H1 (cell line): Measurements from ENCODE around the gene BSDC1. TPM values are rescaled to one million over a fixed set of nuclear protein-coding genes. Genes with fewer than 3 reads are reported as not detected.

Source experiments
- CTCF ChIA-PET: fragments of 300-600 bp; sonication (Branson Sonifier 250); formaldehyde crosslinking; loops from one replicate; lab custom pipeline; 2021; ENCODE audit not compliant: partially characterized antibody; lab: Charles Lee
- POLR2A ChIA-PET: fragments of 300-600 bp; sonication (Branson Sonifier 250); formaldehyde crosslinking; loops from one replicate; lab custom pipeline; 2021; ENCODE audit warnings: inconsistent platforms; ENCODE audit not compliant: partially characterized antibody; lab: Charles Lee
- DNase-seq, 2 experiments: peaks; one replicate each; pipeline versions ENCODE4 v3.0.0 to v3.0.0-alpha.2; 2010 to 2022; ENCODE audit warnings: low spot score in 2 of 2, low read depth in 1 of 2, mixed read lengths in 1 of 2
- FAIRE-seq: peaks from 2 replicates; lab custom pipeline; 2011; peaks lifted over from hg19 to GRCh38; lab: Jason Lieb, UNC
- H2AFZ ChIP-seq: 2 replicates; pipeline ENCODE4 v1.8.1; 2012; ENCODE audit warnings: low read length, inconsistent platforms
- H2AK5ac ChIP-seq: 2 replicates; pipeline ENCODE4 v1.6.1; 2013; ENCODE audit warnings: low read depth, low read length
- H2BK120ac ChIP-seq: replicated peaks from 2 replicates; pipeline ENCODE3; 2013; ENCODE audit warnings: low read depth, low read length, inconsistent platforms
- H2BK12ac ChIP-seq: 2 replicates; pipeline ENCODE4 v1.6.1; 2013; ENCODE audit warnings: low read depth, low read length
- H2BK15ac ChIP-seq: 2 replicates; pipeline ENCODE4 v1.6.1; 2013; ENCODE audit warnings: low read length
- H2BK20ac ChIP-seq: 2 replicates; pipeline ENCODE4 v1.6.1; 2013; ENCODE audit warnings: low read length
- H2BK5ac ChIP-seq: 2 replicates; pipeline ENCODE4 v1.6.1; 2013; ENCODE audit warnings: low read depth, low read length
- H3K14ac ChIP-seq: 2 replicates; pipeline ENCODE4 v1.6.1; 2013; ENCODE audit warnings: inconsistent platforms; ENCODE audit not compliant: insufficient read length
- H3K18ac ChIP-seq: 2 replicates; pipeline ENCODE4 v1.6.1; 2013; ENCODE audit warnings: low read length; ENCODE audit errors: extremely low read depth
- H3K23ac ChIP-seq: 2 replicates; pipeline ENCODE4 v1.6.1; 2013; ENCODE audit warnings: inconsistent platforms; ENCODE audit not compliant: insufficient read length
- H3K23me2 ChIP-seq: 2 replicates; pipeline ENCODE4 v1.6.1; 2013; ENCODE audit warnings: low read depth, low read length
- H3K27ac ChIP-seq: 2 replicates; pipeline ENCODE4 v1.6.1; 2011; ENCODE audit warnings: low read depth, low read length, inconsistent platforms
- H3K27me3 ChIP-seq, 4 experiments: replicated peaks in 1 of 4; 1 replicate in 1 of 4; 2 replicates in 3 of 4; pipeline versions ENCODE4 v1.6.1 to v1.8.1; 2011 to 2013; ENCODE audit warnings: low read length in 3 of 4, mild to moderate bottlenecking in 3 of 4, inconsistent platforms in 2 of 4, mixed read lengths in 2 of 4, moderate library complexity in 1 of 4; ENCODE audit not compliant: control insufficient read depth in 3 of 4, insufficient read depth in 3 of 4; ENCODE audit errors: extremely low read depth in 1 of 4
- H3K36me3 ChIP-seq, 4 experiments: 2 replicates each; pipeline versions ENCODE4 v1.6.1 to v1.8.1; 2011 to 2013; ENCODE audit warnings: mild to moderate bottlenecking in 4 of 4, low read length in 3 of 4, moderate library complexity in 2 of 4, control low read depth in 1 of 4, inconsistent platforms in 1 of 4; ENCODE audit not compliant: insufficient read depth in 4 of 4, control insufficient read depth in 2 of 4
- H3K4ac ChIP-seq: replicated peaks from 2 replicates; pipeline ENCODE3; 2013; ENCODE audit warnings: low read length, low read depth, mixed read lengths, inconsistent platforms; ENCODE audit not compliant: insufficient read length
- H3K4me1 ChIP-seq, 4 experiments: replicated peaks in 1 of 4; 1 replicate in 1 of 4; 2 replicates in 3 of 4; pipeline versions ENCODE4 v1.6.1 to v1.8.1; 2011 to 2013; ENCODE audit warnings: low read length in 3 of 4, inconsistent platforms in 2 of 4, mixed read lengths in 1 of 4; ENCODE audit not compliant: insufficient read depth in 4 of 4, control insufficient read depth in 3 of 4
- H3K4me2 ChIP-seq, 2 experiments: 2 replicates each; pipeline versions ENCODE4 v1.6.1 to v1.8.1; 2011 to 2013; ENCODE audit warnings: low read depth in 2 of 2, low read length in 2 of 2, control low read depth in 1 of 2, inconsistent platforms in 1 of 2, mild to moderate bottlenecking in 1 of 2; ENCODE audit not compliant: insufficient read depth in 1 of 2
- H3K4me3 ChIP-seq, 4 experiments: fragments of 200-600, 300-600 bp in 1 of 4; sonication (generic), shearing (Covaris generic), sonication (Bioruptor Twin) in 1 of 4; 2 replicates each; pipeline versions ENCODE4 v1.5.1 to v1.8.1; 2011 to 2016; ENCODE audit warnings: low read length in 4 of 4, low read depth in 3 of 4, control low read depth in 2 of 4, inconsistent platforms in 2 of 4, mild to moderate bottlenecking in 2 of 4, mixed read lengths in 1 of 4, moderate library complexity in 1 of 4; ENCODE audit not compliant: insufficient read depth in 2 of 4; ENCODE audit errors: extremely low read depth in 1 of 4
- H3K56ac ChIP-seq: replicated peaks from 2 replicates; pipeline ENCODE3; 2013; ENCODE audit warnings: low read depth, mild to moderate bottlenecking, mixed read lengths, low read length, inconsistent platforms; ENCODE audit not compliant: insufficient read length
- H3K79me1 ChIP-seq: 2 replicates; pipeline ENCODE4 v1.6.1; 2013; ENCODE audit warnings: low read depth, low read length, control low read depth
- H3K79me2 ChIP-seq, 2 experiments: 2 replicates each; pipeline versions ENCODE4 v1.6.1 to v1.8.1; 2012 to 2013; ENCODE audit warnings: low read length in 2 of 2, mild to moderate bottlenecking in 2 of 2, inconsistent platforms in 1 of 2; ENCODE audit not compliant: insufficient read depth in 2 of 2, control insufficient read depth in 1 of 2
- H3K9ac ChIP-seq, 4 experiments: replicated peaks in 1 of 4; 1 replicate in 1 of 4; 2 replicates in 3 of 4; pipeline versions ENCODE4 v1.6.1 to v1.8.1; 2011 to 2013; ENCODE audit warnings: low read depth in 3 of 4, low read length in 3 of 4, control low read depth in 2 of 4, mild to moderate bottlenecking in 2 of 4, moderate library complexity in 2 of 4, inconsistent platforms in 1 of 4; ENCODE audit errors: extremely low read depth in 1 of 4
- H3K9me3 ChIP-seq, 2 experiments: 2 replicates each; pipeline versions ENCODE4 v1.6.1 to v1.8.1; 2012 to 2013; ENCODE audit warnings: mild to moderate bottlenecking in 2 of 2, moderate library complexity in 2 of 2, control low read depth in 1 of 2, inconsistent platforms in 1 of 2, low read depth in 1 of 2, low read length in 1 of 2, mixed read lengths in 1 of 2; ENCODE audit not compliant: insufficient read depth in 2 of 2
- H4K20me1 ChIP-seq, 2 experiments: replicated peaks in 1 of 2; 2 replicates each; pipeline versions ENCODE3 to v1.8.1; 2011 to 2013; ENCODE audit warnings: inconsistent platforms in 2 of 2, low read length in 2 of 2, mild to moderate bottlenecking in 1 of 2; ENCODE audit not compliant: insufficient read depth in 2 of 2, control insufficient read depth in 1 of 2
- H4K5ac ChIP-seq: 2 replicates; pipeline ENCODE4 v1.6.1; 2013; ENCODE audit warnings: low read length, low read depth, mixed read lengths, inconsistent platforms; ENCODE audit not compliant: insufficient read length
- H4K8ac ChIP-seq: 2 replicates; pipeline ENCODE4 v1.8.0; 2013; ENCODE audit warnings: mild to moderate bottlenecking, moderate library complexity, low read length, inconsistent platforms; ENCODE audit not compliant: insufficient read depth; ENCODE audit errors: extremely low read depth
- H4K91ac ChIP-seq: replicated peaks from 2 replicates; pipeline ENCODE3; 2013; ENCODE audit warnings: low read length, mixed read lengths, inconsistent platforms; ENCODE audit not compliant: insufficient read length
- CBX5 ChIP-seq: fragments of 300-800, 300-1000 bp; sonication (generic); IDR thresholded peaks from 2 replicates; pipeline ENCODE4 v1.7.1; 2016; ENCODE audit warnings: antibody characterized with exemption, low read length, low read depth
- NRF1 ChIP-seq: IDR thresholded peaks from 2 replicates; pipeline ENCODE4 v1.6.1; 2011; ENCODE audit warnings: mild to moderate bottlenecking, low read depth, low read length, improper control_type of control experiment
- PHF8 ChIP-seq: fragments of 200-600 bp; sonication (generic); conservative IDR thresholded peaks from 2 replicates; pipeline ENCODE4 v1.7.1; 2012; ENCODE audit warnings: low read depth, mild to moderate bottlenecking, inconsistent platforms, low read length, moderate library complexity
- POLR2A ChIP-seq, 2 experiments: IDR thresholded peaks; 1 replicate in 1 of 2; 2 replicates in 1 of 2; pipeline ENCODE4 v1.6.1; 2011; ENCODE audit warnings: low read depth in 2 of 2, low read length in 2 of 2, mild to moderate bottlenecking in 2 of 2; ENCODE audit errors: control extremely low read depth in 1 of 2
- TAF1 ChIP-seq: IDR thresholded peaks from 2 replicates; pipeline ENCODE4 v1.6.1; 2011; ENCODE audit warnings: mild to moderate bottlenecking, low read depth, low read length
- TAF7 ChIP-seq: optimal IDR thresholded peaks from 2 replicates; pipeline ENCODE3; 2011; ENCODE audit warnings: low read depth, mild to moderate bottlenecking, inconsistent platforms, low read length, moderate library complexity, borderline replicate concordance
- WGBS, 2 experiments: shearing (Covaris generic) in 1 of 2; methylation state at CpG; one replicate each; pipeline versions ENCODE4 v1.1.6 to v1.1.7; 2013 to 2015; ENCODE audit warnings: low lambda C conversion rate in 2 of 2, mixed read lengths in 2 of 2, inconsistent platforms in 1 of 2, low coverage in 1 of 2, missing lambda C conversion rate in 1 of 2; ENCODE audit not compliant: insufficient replicate concordance in 2 of 2, insufficient coverage in 1 of 2, insufficient read length in 1 of 2; ENCODE audit errors: extremely low coverage in 1 of 2, missing lambda C conversion rate in 1 of 2; 5-methylcytosine and 5-hydroxymethylcytosine counted together
- polyA plus RNA-seq, 7 experiments: library from polyadenylated mRNA; depleted of rRNA in 3 of 7; stranded (reverse) in 5 of 7; unstranded in 2 of 7; fragments of >200 nt in 5 of 7; fragments of 200-250 nt in 2 of 7; gene quantifications; 1 replicate in 5 of 7; 2 replicates in 1 of 7; 4 replicates in 1 of 7; pipeline versions ENCODE4 v1.2.1 to v1.2.3, GENCODE V29; 2011 to 2013; ENCODE audit warnings: missing spikeins in 2 of 7, mixed read lengths in 2 of 7
- total RNA-seq: library from RNA; stranded (reverse); fragmentation: NEBNext Ultra II Directional; extraction: Animal tissue kit (Norgen Biotek cat#: 25700); gene quantifications from 2 replicates; pipeline ENCODE4 v1.2.1, GENCODE V29; 2021

Gene BSDC1
- total and polyA plus RNA-seq, 2 of the 8 experiments (the other 6 are each of a cell fraction or from before 2014, with no cell fraction given): 24.8 to 40.7 TPM

- no peaks in the 10 kb centered on the region for H3K9me3 ChIP-seq
- H3K23me2 ChIP-seq: no peaks in the 10 kb centered on the region
- POLR2A ChIA-PET: interaction anchor here (1.5 to 4.8 kb wide), 2 partner anchors 10 to 20 kb away, joined by 5 to 17 read pairs; no protein-coding TSS in a partner anchor
- WGBS, 2 experiments: 92% methylated on average over 13 of the region's 17 CpGs; no CpG with 5 or more reads in 1 of the 2 experiments
- no peaks in the 10 kb centered on the region for H3K36me3 ChIP-seq
- H2BK15ac ChIP-seq: 0 out of 2 replicates have a peak overlapping the region, but pooled peaks have one; percentile 20
- no peaks in the 10 kb centered on the region for H3K79me1 ChIP-seq
- H4K8ac ChIP-seq: no peak overlapping the region
- H3K4me2 ChIP-seq: no peak overlapping the region
- no peaks in the 10 kb centered on the region for H3K27me3 ChIP-seq
- no peak overlapping the region for H3K18ac ChIP-seq
- no peak overlapping the region for H4K91ac ChIP-seq
- no peaks in the 10 kb centered on the region for H4K20me1 ChIP-seq
- H3K56ac ChIP-seq: no peak overlapping the region
- TF ChIP-seq PHF8 (no peak), CBX5 (no peak), TAF1 (no peak), NRF1 (no peak), POLR2A (IDR thresholded peaks at IDR 0.05; ENCODE audit: control extremely low read depth in 1 of 2, low read depth in 2 of 2, low read length in 2 of 2) (no peak), TAF7 (no peak)
- DNase-seq: no peak
- H3K4me1 ChIP-seq: peaks cover 0 to 12% (median 8%) of the 10 kb centered on the region in 4 experiments; a peak in 5 of 7 replicates
- no peak overlapping the region for H3K27ac ChIP-seq
- no peak for FAIRE-seq
- no peak overlapping the region for H4K5ac ChIP-seq
- H2AFZ ChIP-seq: no peak overlapping the region
- H3K9ac ChIP-seq: no peak overlapping the region
- no peak overlapping the region for H3K4me3 ChIP-seq
- no peak overlapping the region for H2BK5ac ChIP-seq
- no peak overlapping the region for H2BK20ac ChIP-seq
- H2BK12ac ChIP-seq: no peak overlapping the region; the same call in 1 of the 2 replicates
- H2BK120ac ChIP-seq: no peak overlapping the region
- no peak overlapping the region for H3K23ac ChIP-seq
- no peak overlapping the region for H2AK5ac ChIP-seq
- H3K79me2 ChIP-seq: no peaks in the 10 kb centered on the region
- no peak overlapping the region for H3K4ac ChIP-seq
- no peak overlapping the region for H3K14ac ChIP-seq
- CTCF ChIA-PET: interaction anchor here (1.1 to 3.2 kb wide), 2 partner anchors 9 to 26 kb away, joined by 3 to 15 read pairs; no protein-coding TSS in a partner anchor
These were observed 33.2 kb upstream of the BSDC1 start for GRCh38 chr1:32427264-32427963.
